SH-SY5Y (cell line): ENCODE data around the gene SMAD5.

Experiments used
- GATA2 ChIP-seq: IDR thresholded peaks from 2 replicates; pipeline ENCODE4 v1.6.1; 2011; ENCODE audit warnings: mild to moderate bottlenecking, low read depth, low read length
- GATA3 ChIP-seq: IDR thresholded peaks from 2 replicates; pipeline ENCODE4 v1.6.1; 2011; ENCODE audit warnings: low read depth, mild to moderate bottlenecking, low read length, moderate library complexity

GRCh38 chr5:136141561-136141960 is 8.9 kb downstream of the SMAD5 start:
- TF ChIP-seq GATA3 (no peak), GATA2 (no peak)
